Neutrophil (primary cell): Measurements from ENCODE around the gene ZBTB49.
"Not testable (repeated sequence)": the region's sequence is repeated elsewhere in the genome, so short reads cannot be mapped to it uniquely, and the experiment has no call there.

Experiments
- H3K27ac ChIP-seq: fragments of 200-600 bp; sonication (generic); 2 replicates; pipeline ENCODE4 v1.5.1; 2016; ENCODE audit warnings: mild to moderate bottlenecking, moderate library complexity
- H3K27me3 ChIP-seq: fragments of 200-600 bp; sonication (generic); 2 replicates; pipeline ENCODE4 v1.6.0; 2016; ENCODE audit warnings: mild to moderate bottlenecking
- H3K36me3 ChIP-seq: fragments of 200-600 bp; sonication (generic); 2 replicates; pipeline ENCODE4 v1.5.1; 2017
- H3K4me1 ChIP-seq, 2 experiments: fragments of 200-600 bp in 1 of 2; sonication (generic) in 1 of 2; 1 replicate in 1 of 2; 2 replicates in 1 of 2; pipeline versions ENCODE4 v1.5.1 to v1.6.1; 2013 to 2016; ENCODE audit warnings: low read depth in 1 of 2, low read length in 1 of 2, mild to moderate bottlenecking in 1 of 2, moderate library complexity in 1 of 2; ENCODE audit not compliant: control insufficient read depth in 1 of 2, insufficient read depth in 1 of 2
- H3K4me3 ChIP-seq, 2 experiments: fragments of 200-600 bp in 1 of 2; sonication (generic) in 1 of 2; 1 replicate in 1 of 2; 2 replicates in 1 of 2; pipeline ENCODE4 v1.5.1; 2013 to 2016; ENCODE audit warnings: low read depth in 1 of 2, low read length in 1 of 2, mild to moderate bottlenecking in 1 of 2, moderate library complexity in 1 of 2
- H3K9me3 ChIP-seq: fragments of 200-600 bp; sonication (generic); 2 replicates; pipeline ENCODE4 v1.5.1; 2016
- TF ChIP-seq, protein P1 (sequence below): fragments of 200-600 bp; sonication (generic); IDR thresholded peaks from 2 replicates; pipeline ENCODE4 v1.5.1; 2016; ENCODE audit warnings: antibody characterized with exemption

Gene ZBTB49

GRCh38 chr4:4248885-4249203 lies 41.2 kb upstream of the ZBTB49 start:
- Histone ChIP-seq H3K27me3 (peaks cover 18% of the 10 kb centered on the region), H3K9me3 (no peaks in the 10 kb centered on the region), H3K36me3 (peaks cover 15% of the 10 kb centered on the region), H3K4me1 (peaks cover 15% of the 10 kb centered on the region in 2 experiments), H3K27ac (peak overlapping the region; percentile 91), H3K4me3 (peak overlapping the region; percentile 78 to 82)
- TF ChIP-seq, protein P1, sequence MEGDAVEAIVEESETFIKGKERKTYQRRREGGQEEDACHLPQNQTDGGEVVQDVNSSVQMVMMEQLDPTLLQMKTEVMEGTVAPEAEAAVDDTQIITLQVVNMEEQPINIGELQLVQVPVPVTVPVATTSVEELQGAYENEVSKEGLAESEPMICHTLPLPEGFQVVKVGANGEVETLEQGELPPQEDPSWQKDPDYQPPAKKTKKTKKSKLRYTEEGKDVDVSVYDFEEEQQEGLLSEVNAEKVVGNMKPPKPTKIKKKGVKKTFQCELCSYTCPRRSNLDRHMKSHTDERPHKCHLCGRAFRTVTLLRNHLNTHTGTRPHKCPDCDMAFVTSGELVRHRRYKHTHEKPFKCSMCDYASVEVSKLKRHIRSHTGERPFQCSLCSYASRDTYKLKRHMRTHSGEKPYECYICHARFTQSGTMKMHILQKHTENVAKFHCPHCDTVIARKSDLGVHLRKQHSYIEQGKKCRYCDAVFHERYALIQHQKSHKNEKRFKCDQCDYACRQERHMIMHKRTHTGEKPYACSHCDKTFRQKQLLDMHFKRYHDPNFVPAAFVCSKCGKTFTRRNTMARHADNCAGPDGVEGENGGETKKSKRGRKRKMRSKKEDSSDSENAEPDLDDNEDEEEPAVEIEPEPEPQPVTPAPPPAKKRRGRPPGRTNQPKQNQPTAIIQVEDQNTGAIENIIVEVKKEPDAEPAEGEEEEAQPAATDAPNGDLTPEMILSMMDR, result no peak

GRCh38 chr4:4249342-4249741 lies 40.7 kb upstream of the ZBTB49 start:
- Histone ChIP-seq H3K4me1 (peaks cover 15% of the 10 kb centered on the region in 2 experiments), H3K27ac (peak overlapping the region; percentile 91), H3K36me3 (peaks cover 10% of the 10 kb centered on the region), H3K27me3 (peaks cover 21% of the 10 kb centered on the region)
- not testable (repeated sequence) for H3K9me3 ChIP-seq, H3K4me3 ChIP-seq

GRCh38 chr4:4249866-4250265 lies 40.2 kb upstream of the ZBTB49 start:
- no peak overlapping the region for H3K27ac ChIP-seq
- TF ChIP-seq, protein P1, result no peak
- H3K36me3 ChIP-seq, result peaks cover 5% of the 10 kb centered on the region
- peaks cover 27% of the 10 kb centered on the region for H3K27me3 ChIP-seq
- H3K4me1 ChIP-seq, result peaks cover 15% of the 10 kb centered on the region in 2 experiments
- no peak overlapping the region for H3K4me3 ChIP-seq
- H3K9me3 ChIP-seq, result no peaks in the 10 kb centered on the region

DNA sequence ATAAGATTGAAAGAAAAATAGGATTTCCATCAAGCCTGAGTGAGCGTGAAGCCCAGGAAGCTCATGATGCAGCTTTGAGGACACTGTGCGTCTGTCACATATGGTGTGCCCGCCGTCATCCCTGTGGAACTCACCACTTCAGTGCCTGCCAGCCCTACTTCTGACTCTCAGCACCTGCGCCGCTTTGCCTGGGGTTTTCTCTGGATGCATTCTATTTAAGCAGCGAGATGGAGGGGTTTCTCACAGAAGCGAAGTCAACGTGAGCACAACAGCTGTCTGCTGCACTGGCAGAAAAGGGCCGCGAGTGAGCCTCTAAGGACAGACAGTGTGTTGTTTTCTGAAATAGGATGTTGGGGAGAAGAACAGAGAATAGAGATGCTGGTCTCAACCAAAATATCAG lies 35.9 kb upstream of the ZBTB49 start:
- no peak overlapping the region for H3K4me3 ChIP-seq
- no peaks in the 10 kb centered on the region for H3K36me3 ChIP-seq
- H3K27me3 ChIP-seq, result peaks cover 36% of the 10 kb centered on the region
- no peak overlapping the region for H3K27ac ChIP-seq
- TF ChIP-seq, protein P1, result no peak
- H3K9me3 ChIP-seq, result no peaks in the 10 kb centered on the region
- no peaks in the 10 kb centered on the region for H3K4me1 ChIP-seq

- TF ChIP-seq, protein P1, result no peak
- no peaks in the 10 kb centered on the region for H3K4me1 ChIP-seq
- H3K9me3 ChIP-seq, result no peaks in the 10 kb centered on the region
- H3K36me3 ChIP-seq, result no peaks in the 10 kb centered on the region
- peaks cover 40% of the 10 kb centered on the region for H3K27me3 ChIP-seq
- no peak overlapping the region for H3K27ac ChIP-seq
- H3K4me3 ChIP-seq, result no peak overlapping the region
Observed at GRCh38 chr4:4254666-4255065, 35.4 kb upstream of the ZBTB49 start.

DNA sequence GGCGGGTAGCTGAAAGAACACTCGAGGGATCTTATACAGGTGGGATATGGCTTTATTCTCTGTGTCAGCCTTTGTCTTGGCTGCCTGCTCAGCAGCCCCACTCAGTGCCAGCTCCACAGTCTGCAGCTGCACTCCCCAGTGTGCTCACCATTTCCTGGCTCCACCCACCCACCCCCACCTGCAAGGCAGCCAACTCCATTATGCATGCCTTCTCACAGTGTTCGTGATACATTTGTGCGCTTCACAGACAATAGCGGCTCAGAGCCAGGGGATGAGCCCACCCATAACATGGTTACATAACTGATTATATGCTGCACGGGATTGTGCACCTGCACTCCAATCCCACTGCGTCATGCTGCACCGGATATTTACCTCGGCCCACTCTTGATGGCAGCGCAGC lies 33.3 kb upstream of the ZBTB49 start:
- no peak overlapping the region for H3K27ac ChIP-seq

DNA sequence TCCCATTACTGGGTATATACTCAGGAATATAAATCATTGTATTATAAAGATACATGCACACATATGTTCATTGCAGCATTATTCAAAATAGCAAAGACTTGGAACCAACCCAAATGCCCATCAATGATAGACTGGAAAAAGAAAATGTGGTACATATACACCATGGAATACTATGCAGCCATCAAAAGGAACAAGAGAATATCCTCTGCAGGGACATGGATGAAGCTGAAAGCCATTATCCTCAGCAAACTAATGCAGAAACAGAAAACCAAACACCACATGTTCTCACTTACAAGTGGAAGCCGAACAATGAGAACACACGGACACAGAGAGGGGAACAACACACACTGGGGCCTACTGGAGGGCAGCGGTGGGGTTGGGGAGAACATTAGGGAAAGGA lies 32.3 kb upstream of the ZBTB49 start:
- not testable (repeated sequence) for H3K27ac ChIP-seq, H3K9me3 ChIP-seq, H3K36me3 ChIP-seq, H3K4me3 ChIP-seq, H3K4me1 ChIP-seq
- peaks cover 37% of the 10 kb centered on the region for H3K27me3 ChIP-seq

More for the DNA sequence above, 33.3 kb upstream of the ZBTB49 start:
- Histone ChIP-seq H3K4me1 (no peaks in the 10 kb centered on the region), H3K36me3 (no peaks in the 10 kb centered on the region), H3K27me3 (peaks cover 37% of the 10 kb centered on the region), H3K9me3 (no peaks in the 10 kb centered on the region), H3K4me3 (no peak overlapping the region)
- TF ChIP-seq, protein P1, result no peak
